Left cardiac atrium (tissue), 4 donors: Measurements from ENCODE around the gene OSM. TPM values are rescaled to one million over a fixed set of nuclear protein-coding genes. Genes with fewer than 3 reads are reported as not detected.

Experiments
- ATAC-seq, 2 donors: fragments of 200-7000 bp; cut with Tn5 transposase; one replicate each; pipeline ENCODE4 v1.9.1; 2020; ENCODE audit warnings: mild to moderate bottlenecking in 2 of 2, moderate library complexity in 2 of 2
- DNase-seq: peaks from one replicate; pipeline ENCODE4 v3.0.0-alpha.2; 2020
- intact Hi-C, 2 donors: fragments of 100-400 bp; cut with DNase I; formaldehyde crosslinking; loops; one replicate each; pipeline versions ENCODE4 v1.14.1 to v1.15.1; 2022 to 2023
- total RNA-seq, 2 donors: library from RNA; stranded (reverse); fragmentation: NEBNext Ultra II Directional; extraction: Animal tissue kit (Norgen Biotek cat#: 25700); gene quantifications; one replicate each; pipeline ENCODE4 v1.2.1, GENCODE V29; 2021
- donor health status: DM: no; HTN: yes; CAD: no.
- donor health status: DM: no; HTN: yes; CAD: no; lungs with severe emphysema.
- donor health status: DM: yes; HTN: yes; CAD: no.
- donor health status: Dilated cardiomyopathy.

Gene OSM
- total RNA-seq, 2 donors from 2014 or later: 0.56 to 1.4 TPM

GRCh38 chr22:30288419-30289140 is 21.9 kb upstream of the OSM start:
- DNase-seq (no peak), ATAC-seq (no peak)
- intact Hi-C loops: loop anchor here in 1 of 2 donors (5.0 kb wide), 1 partner anchor 99 kb away; the partner anchor contains the start of gene RNF215

GRCh38 chr22:30287648-30288418 is 21.2 kb upstream of the OSM start:
- DNase-seq (peak; percentile 89), ATAC-seq (peak; percentile 66 to 67)
- intact Hi-C loops: loop anchor here (1.0 to 5.0 kb wide), 2 partner anchors 99 kb away; partner anchors contain the start of gene RNF215 (in 2 of the 2)

DNA sequence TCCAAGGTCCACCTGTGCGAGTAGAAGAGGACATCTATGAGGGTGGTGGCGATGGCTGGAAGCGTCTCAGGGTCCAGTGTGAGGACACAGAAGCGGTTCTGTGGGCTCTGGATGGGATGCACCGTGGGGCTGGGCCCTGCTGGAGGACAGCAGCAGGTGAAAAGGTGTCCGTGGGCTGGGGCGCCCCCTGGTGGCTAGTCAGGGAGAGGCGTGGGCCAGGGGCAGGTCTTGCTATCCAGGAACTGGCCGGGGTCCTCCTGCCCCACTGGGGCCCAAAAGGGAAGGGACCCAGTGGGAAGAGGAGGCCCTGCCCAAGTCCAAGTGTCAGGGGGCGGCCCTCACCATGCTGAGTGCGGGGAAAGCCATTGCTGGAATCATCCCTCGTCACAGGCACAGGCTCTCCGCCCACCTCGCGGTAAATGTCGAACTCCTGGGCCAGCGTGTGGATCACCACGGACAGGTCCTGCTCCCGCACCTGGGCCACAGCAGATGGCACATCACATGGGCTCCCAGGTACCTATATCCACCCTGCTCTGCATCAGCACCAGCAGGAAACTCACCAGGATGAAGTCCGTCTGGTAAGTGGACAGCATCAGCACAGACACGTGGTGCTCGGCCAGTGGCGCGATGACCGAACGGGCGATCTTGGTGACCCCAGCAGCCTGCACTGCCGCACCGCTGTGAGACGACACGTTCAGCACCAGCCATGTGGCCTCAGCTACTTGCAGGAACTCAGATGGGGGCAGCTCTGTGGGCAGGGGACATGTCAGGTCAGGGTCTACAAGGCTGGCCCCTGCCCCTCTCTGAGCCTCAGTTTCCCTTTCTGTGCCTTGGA is 20.4 kb upstream of the OSM start:
- intact Hi-C loops: loop anchor here (1.0 to 5.0 kb wide), 2 partner anchors 100 kb away; partner anchors contain the start of gene RNF215 (in 2 of the 2)
- DNase-seq: peak; percentile 77
- ATAC-seq: no peak

DNA sequence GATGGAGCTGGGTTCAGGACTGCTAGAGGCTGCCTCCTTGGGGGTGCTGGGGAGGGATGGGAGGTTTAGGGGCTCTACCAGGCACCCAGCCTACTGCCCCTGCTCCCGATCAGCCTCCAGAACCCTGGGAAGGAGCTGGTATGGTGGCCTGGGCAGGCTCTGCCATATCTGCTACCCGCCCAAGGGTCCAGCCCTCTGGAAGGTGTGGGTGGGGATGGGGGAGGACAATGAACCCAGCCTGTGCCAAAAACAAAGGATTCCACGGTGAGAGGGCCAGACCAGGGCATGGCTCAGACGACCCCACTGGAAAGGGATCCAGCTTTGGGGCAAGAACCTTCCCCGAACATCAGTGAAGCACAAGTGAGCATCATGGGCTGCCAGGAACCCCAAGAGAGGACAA is 19.7 kb upstream of the OSM start:
- DNase-seq (no peak), ATAC-seq (no peak)
- intact Hi-C loops: loop anchor here in 1 of 2 donors (5.0 kb wide), 1 partner anchor 101 kb away; the partner anchor contains the start of gene RNF215

DNA sequence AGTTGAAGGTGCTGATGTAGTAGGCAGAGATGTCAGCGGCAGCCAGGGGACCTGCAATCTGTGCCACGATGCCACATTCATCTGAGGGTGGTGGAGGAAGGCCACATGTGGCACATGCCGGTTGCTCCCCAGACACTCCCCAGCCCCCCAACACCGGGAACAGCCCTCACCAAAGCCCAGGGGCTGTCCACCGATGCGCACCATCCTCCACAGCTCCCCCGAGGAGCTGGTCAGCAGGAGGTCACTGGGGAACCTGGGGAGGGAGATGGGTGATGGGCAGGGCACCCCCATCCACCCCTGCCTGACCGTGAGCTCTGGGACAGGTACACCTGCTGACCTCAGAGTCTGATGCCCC is 19.2 kb upstream of the OSM start:
- ATAC-seq: no peak
- intact Hi-C loops: loop anchor here in 1 of 2 donors (5.0 kb wide), 1 partner anchor 101 kb away; the partner anchor contains the start of gene RNF215
- DNase-seq: no peak

- intact Hi-C loops: loop anchor here in 1 of 2 donors (5.0 kb wide), 1 partner anchor 102 kb away; the partner anchor contains the start of gene RNF215
- DNase-seq (no peak), ATAC-seq (no peak)
These were observed 18.7 kb upstream of the OSM start for GRCh38 chr22:30285176-30285845.

- DNase-seq (no peak), ATAC-seq (no peak)
- intact Hi-C loops: loop anchor here in 1 of 2 donors (5.0 kb wide), 1 partner anchor 103 kb away; the partner anchor contains the start of gene RNF215
These were observed 18.0 kb upstream of the OSM start for GRCh38 chr22:30284666-30285065.

DNA sequence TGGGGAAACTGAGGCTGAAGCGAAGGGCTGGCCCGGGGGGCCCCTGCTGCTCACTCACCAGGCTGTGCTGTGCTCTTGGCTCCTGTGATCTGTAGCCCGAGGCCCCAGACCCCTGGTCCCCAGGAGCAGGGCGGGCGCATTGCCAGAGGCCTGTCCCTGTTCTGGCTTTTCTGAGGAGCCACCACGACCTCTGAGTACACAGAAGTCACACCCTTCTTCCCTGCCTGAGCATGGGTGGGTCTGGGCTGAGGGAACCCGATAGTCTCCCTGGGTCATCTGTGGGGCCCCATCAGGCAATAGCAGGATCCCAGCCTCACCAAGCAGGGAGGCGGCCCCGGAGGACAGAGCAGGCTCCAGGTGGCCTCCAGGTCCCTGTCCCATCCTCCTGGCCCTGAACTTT is 17.5 kb upstream of the OSM start:
- ATAC-seq (no peak), DNase-seq (no peak)
- intact Hi-C loops: no loop called here

- intact Hi-C loops: no loop called here
- no peak for DNase-seq
- no peak for ATAC-seq
These were observed 16.7 kb upstream of the OSM start for GRCh38 chr22:30283342-30283741.

DNA sequence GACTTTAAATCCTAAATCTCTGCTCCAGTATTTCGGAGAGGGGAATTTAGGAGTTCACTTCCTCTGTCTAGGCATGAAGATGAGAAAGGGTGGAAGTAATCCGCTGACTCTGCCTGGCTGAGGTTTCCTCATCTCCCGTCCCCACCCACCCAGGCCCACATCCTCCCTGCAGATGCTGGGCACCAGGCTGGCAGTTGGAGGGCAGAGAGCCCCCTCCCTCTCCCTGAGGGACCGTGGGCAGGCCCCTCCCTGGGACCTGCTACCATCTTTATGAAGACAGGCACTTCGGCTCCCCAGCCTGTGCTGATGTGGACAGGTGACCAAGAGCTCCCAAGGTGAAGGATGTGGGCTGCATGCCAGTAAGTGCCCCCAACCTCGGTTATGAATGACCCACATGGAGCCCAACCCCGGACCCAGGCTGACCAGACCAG is 16.0 kb upstream of the OSM start:
- intact Hi-C loops: no loop called here
- DNase-seq (no peak), ATAC-seq (no peak)

DNA sequence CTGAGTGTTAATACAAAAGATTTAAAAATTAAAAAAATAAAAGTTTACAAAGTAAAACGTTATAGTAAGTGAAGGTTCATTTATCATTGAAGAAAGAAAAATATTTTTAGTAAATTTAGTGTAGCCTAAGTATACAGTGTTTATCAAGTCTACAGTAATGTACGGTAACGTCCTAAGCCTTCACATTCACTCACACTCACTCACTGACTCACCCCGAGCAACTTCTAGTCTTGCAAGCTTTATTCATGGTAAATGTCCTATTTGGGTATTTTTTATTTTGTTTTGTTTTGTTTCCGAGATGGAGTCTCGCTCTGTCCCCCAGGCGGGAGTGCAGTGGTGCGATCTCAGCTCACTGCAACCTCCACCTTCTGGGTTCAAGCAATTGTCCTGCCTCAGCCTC is 13.9 kb upstream of the OSM start:
- intact Hi-C loops: no loop called here
- DNase-seq (no peak), ATAC-seq (no peak)

DNA sequence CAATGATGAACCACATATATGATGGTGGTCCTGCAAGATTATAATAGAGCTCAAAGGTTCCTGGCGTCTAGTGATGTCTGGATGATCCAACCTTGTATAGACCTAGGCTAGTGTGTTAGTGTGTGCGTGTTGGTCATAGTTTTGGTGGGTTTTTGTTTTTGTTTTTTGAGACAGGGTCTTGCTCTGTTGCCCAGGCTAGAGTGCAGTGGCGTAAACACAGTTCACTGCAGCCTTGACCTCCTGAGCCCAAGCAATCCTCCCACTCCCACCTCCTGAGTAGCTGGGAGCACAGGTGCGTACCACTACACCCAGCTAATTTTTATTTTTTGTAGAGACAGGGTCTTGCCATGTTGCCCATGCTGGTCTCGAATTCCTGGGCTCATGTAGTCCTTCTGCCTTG is 13.3 kb upstream of the OSM start:
- intact Hi-C loops: no loop called here
- DNase-seq (no peak), ATAC-seq (no peak)

DNA sequence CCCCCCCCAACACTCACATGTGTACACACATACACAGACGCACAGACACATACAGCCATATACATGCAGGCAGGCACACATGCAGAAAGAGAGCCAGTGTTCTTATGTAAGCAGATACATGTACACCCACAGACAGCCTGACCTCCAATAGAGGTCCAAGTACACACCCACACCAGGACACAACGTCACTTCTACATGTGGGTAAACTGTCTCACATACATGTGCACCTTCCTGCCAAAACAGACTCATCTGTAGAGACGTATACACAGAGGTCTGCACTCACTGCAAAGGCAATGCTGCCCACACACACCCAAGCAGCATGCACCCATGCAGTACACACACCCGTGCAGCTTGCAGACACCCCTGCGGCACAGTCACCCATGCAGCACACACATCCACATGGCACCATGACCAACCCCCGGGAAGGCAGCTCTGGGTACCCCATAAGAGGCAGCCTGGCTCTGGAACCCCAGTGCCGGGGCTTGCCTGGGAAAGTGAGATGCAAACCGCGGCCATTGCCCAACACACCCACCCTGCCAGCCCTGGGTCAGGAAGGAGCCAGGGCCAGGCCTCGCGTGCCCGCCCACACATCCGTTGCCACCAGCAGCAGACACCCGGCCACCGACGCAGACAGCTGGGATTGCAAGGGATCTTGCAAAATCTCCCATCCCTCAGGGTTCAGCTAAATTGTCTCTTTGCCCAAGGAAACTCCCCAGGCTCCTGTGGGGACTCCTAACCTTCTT is 12.6 kb upstream of the OSM start:
- peak; percentile 43 to 64 for ATAC-seq
- DNase-seq: peak; percentile 57
- intact Hi-C loops: no loop called here

- ATAC-seq: peak; percentile 61 to 65
- intact Hi-C loops: no loop called here
- peak; percentile 51 for DNase-seq
These were observed 11.1 kb upstream of the OSM start for GRCh38 chr22:30277547-30278344.

GRCh38 chr22:30276039-30276438 is 9.4 kb upstream of the OSM start:
- DNase-seq: no peak
- intact Hi-C loops: no loop called here
- no peak for ATAC-seq

DNA sequence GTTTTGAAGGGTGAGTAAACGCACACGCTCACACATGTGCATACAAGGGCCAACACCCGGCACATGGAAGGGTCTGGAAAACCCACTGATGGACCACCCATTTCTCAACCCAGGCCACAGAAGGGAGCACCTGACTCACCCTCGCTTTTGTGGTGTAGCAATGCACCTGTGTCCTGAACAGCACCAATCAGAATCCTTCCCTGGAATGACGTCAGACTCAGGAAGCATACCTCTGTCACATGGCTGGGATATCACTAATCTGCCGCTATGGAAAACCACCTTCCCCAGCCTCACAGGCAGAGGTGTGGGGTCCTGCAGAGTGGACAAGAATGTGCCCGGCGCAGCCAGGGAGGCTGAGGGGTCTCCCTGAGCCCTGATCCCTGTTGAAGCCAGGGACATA is 9.0 kb upstream of the OSM start:
- no peak for ATAC-seq

GRCh38 chr22:30274437-30274812 is 7.8 kb upstream of the OSM start:
- intact Hi-C loops: no loop called here
- ATAC-seq (no peak), DNase-seq (no peak)

More for the DNA sequence above, 9.0 kb upstream of the OSM start:
- DNase-seq: no peak
- intact Hi-C loops: no loop called here
